Uterus (tissue), 2 donors: Measurements from ENCODE around the gene UNC119B.
A peak's percentile ranks its signal among the peaks of the same experiment; 100 is the strongest.

ENCODE experiments used
- POLR2A ChIP-seq, 2 donors: fragments of 450-650 bp; IDR thresholded peaks; one replicate each; pipeline ENCODE4 v1.6.1; 2016; ENCODE audit warnings: antibody characterized with exemption in 2 of 2, mild to moderate bottlenecking in 1 of 2, moderate library complexity in 1 of 2
- TF ChIP-seq, protein P1 (sequence below), 4 experiments: fragments of 200-600 bp in 2 of 4; fragments of 450-650 bp in 2 of 4; sonication (generic) in 2 of 4; IDR thresholded peaks; one replicate each; pipeline ENCODE4 v1.5.1; 2016 to 2019; ENCODE audit warnings: antibody characterized with exemption in 4 of 4, mild to moderate bottlenecking in 2 of 4, moderate library complexity in 1 of 4

DNA sequence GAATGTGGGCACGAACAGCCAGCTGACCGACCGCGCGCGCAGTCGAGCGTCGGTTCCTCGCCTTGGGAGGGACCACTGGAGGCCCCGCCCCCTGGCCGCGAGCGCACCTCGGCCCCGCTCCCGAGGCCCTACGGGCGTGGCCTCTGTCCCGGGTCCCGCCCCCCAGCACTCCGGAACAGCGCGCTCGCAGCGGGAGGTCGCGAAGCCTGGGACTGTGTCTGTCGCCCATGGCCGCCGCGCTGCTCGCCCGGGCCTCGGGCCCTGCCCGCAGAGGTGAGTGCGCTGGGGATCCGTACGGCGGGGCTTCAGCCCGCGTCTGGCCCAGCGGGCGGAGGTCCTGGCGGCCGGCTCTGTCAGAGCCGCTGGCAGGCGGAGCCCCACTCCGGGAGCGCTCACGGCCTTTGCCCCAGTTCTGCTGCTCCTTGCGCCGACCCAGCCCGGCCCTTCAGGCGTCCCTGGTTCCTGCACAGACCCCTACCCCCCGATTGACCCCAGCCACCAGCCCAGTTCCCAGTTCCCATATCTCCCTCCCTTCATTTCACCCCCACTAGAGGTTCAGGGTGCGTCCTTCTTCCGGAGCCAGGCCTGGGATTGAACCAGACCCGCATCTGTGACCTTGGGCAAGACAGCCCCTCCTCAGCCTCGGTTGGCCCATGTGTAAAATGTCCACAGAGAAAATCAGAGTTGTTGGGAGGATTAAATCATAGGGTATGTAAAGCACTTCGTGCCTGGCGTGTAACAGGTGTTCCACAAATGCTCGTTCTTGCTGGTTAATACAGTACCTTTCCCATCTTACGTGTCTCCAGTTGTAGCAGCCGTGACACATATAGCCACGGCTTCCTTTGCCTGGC lies 15.6 kb downstream of the UNC119B start, which contains the start of gene ACADS:
- TF ChIP-seq, protein P1, sequence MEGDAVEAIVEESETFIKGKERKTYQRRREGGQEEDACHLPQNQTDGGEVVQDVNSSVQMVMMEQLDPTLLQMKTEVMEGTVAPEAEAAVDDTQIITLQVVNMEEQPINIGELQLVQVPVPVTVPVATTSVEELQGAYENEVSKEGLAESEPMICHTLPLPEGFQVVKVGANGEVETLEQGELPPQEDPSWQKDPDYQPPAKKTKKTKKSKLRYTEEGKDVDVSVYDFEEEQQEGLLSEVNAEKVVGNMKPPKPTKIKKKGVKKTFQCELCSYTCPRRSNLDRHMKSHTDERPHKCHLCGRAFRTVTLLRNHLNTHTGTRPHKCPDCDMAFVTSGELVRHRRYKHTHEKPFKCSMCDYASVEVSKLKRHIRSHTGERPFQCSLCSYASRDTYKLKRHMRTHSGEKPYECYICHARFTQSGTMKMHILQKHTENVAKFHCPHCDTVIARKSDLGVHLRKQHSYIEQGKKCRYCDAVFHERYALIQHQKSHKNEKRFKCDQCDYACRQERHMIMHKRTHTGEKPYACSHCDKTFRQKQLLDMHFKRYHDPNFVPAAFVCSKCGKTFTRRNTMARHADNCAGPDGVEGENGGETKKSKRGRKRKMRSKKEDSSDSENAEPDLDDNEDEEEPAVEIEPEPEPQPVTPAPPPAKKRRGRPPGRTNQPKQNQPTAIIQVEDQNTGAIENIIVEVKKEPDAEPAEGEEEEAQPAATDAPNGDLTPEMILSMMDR (IDR thresholded peaks at IDR 0.05), result peak in 1 of 4 experiments; percentile 26
- TF ChIP-seq POLR2A (IDR thresholded peaks at IDR 0.05), result peak; percentile 20 to 67
